Measurements from ENCODE around the gene OS9.

The OS9 gene

DNA sequence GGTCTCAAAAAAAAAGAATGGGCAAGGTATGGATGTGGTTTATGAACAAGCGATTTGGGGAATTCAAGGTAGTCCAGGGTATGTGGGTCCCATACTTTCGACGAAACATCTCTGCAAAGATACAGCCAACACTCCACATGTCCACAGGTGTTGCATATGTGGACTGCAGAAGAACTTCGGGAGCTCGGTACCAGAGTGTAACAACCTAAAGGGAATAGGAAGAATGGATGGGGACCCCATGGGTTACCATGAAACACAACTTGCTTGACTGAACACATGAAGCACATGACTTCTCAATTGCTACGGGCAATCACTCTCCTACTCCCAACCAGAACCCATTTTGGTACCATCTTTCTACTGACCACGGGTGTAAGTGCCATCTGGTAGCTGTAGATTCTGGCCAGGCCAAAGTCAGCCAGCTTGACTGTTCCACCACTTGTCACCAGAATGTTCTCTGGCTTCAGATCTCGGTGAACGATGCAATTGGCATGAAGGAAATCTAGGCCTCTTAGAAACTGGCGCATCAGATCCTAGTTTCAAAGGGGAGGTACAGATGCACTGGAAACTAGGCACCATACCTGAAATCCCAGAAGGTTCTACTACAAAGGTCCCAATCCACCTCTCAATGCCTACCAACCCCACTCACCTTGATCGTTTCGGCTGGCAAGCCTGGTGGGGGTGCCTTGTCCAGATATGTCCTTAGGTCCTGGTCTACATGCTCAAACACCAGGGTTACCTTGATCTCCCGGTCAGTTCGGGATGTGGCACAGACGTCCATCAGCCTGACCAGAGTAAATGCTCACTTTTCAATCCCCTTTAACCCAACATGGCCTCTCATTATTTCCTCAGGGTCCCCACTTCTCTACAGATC is 56.9 kb downstream of the OS9 start:
- no peak for DNase-seq (ENCODE audit: low read depth)
- no peak for TF ChIP-seq CTCF (conservative IDR thresholded peaks at IDR 0.05; ENCODE audit: control insufficient read depth, insufficient read depth, low read depth, low read length)
- H3K4me3 ChIP-seq (ENCODE audit: control insufficient read depth, low read depth, low read length) = peak overlapping the region; percentile 89

DNA sequence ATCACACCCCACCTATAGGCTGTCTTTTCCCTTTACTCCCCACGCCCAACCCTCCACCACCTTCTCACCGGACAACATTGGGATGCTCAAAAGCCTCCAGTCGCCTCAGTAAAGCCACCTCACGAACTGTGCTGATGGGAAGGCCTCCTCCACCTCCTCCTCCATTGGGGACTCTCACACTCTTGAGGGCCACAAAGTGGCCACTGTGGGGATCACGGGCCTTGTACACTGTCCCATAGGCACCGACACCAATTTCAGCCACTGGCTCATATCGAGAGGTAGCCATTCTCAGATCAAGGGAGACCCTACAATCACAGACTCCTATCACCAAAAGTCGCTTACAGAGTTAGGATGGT is 57.5 kb downstream of the OS9 start:
- peak overlapping the region; percentile 89 for H3K4me3 ChIP-seq (ENCODE audit: control insufficient read depth, low read depth, low read length)
- TF ChIP-seq CTCF (conservative IDR thresholded peaks at IDR 0.05; ENCODE audit: control insufficient read depth, insufficient read depth, low read depth, low read length) = no peak

DNA sequence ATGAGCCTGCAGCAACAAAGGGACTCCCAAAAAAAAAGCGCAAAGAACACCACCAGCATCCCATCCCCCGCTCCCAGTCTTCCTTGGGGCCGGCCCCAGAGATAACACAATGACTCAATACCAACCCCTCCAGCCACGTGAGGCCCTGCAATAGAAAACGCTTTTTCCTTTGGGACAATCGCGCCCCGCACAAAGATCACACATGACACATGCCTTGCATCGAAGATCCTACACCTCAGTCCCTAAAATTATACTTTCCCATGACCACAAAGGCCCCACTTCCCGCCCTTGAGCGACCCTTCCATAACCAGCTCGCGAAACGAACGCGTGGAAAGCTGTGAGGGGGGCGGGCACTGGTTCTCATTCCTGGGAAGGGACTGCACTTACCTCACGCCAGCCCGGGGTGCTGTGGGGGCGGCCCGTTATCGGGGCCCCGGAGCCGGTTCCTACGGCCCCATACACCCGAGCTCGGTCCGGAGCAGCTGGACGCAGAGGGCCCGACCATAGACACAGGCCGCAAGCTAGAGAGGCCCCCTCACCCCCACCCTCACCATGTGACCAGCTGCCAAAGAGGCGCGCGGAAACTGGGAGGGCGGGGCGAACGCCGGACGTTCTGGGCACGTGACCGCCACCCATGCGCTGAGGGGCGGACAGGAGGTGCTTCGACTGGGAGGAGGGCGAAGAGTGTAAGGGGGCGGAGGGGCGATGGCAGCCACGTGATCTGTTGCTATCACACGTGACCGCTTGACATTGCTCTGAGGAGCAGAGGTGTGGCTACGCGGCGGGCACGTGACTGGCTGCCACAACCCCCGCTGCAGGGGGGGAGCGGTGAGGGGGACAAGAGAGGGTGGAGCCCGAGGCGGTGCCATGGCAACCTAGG is 58.1 kb downstream of the OS9 start, which contains the start of gene CDK4:
Gene CDK4, minus strand, starts transcription at position 523 of the 880 bp plus-strand sequence. CDS start 593 bp downstream, outside the sequence.
- H3K4me3 ChIP-seq (ENCODE audit: control insufficient read depth, low read depth, low read length) = peak within 1 kb of the TSS; percentile 89
- no peak for TF ChIP-seq CTCF (conservative IDR thresholded peaks at IDR 0.05; ENCODE audit: control insufficient read depth, insufficient read depth, low read depth, low read length)
- DNase-seq (ENCODE audit: low read depth) = peak; percentile 99

More for the DNA sequence above, 57.5 kb downstream of the OS9 start:
- no peak for DNase-seq (ENCODE audit: low read depth)

DNA sequence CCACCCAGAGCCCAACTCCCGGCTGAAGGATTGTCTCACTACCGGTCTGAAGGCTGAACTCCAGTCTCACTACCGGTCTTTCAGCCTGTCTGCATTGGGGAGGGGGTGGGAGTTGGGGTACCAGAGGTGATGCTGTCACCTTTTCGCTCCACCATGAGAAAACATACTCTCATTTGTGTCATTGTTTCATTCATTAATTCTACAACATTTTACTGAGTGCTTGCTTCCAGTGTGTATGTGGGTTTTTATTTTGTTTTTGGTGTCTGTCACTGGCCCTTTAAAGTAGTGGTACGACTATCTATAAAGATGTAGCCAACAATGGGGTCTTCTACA is 58.7 kb downstream of the OS9 start:
- TF ChIP-seq CTCF (conservative IDR thresholded peaks at IDR 0.05; ENCODE audit: control insufficient read depth, insufficient read depth, low read depth, low read length) = no peak
- no peak for DNase-seq (ENCODE audit: low read depth)
- H3K4me3 ChIP-seq (ENCODE audit: control insufficient read depth, low read depth, low read length) = peak overlapping the region; percentile 44

GRCh38 chr12:57753756-57754337 is 59.9 kb downstream of the OS9 start:
- DNase-seq (ENCODE audit: low read depth) = no peak
- H3K4me3 ChIP-seq (ENCODE audit: control insufficient read depth, low read depth, low read length) = no peak overlapping the region

More at GRCh38 chr12:57753756-57754337, 59.9 kb downstream of the OS9 start:
- TF ChIP-seq CTCF (conservative IDR thresholded peaks at IDR 0.05; ENCODE audit: control insufficient read depth, insufficient read depth, low read depth, low read length) = no peak
